Cardiac fibroblast (primary cell): ENCODE measurements around the gene GRIN2D.
"Not testable (repeated sequence)": the region's sequence is repeated elsewhere in the genome, so short reads cannot be mapped to it uniquely, and the experiment has no call there.

Experiments used
- DNase-seq, 2 donors: peaks; one replicate each; pipeline versions ENCODE4 v3.0.0 to v3.0.0-alpha.2; 2010; ENCODE audit warnings: low read depth in 2 of 2
- H3K4me3 ChIP-seq, 2 donors: replicated peaks in 1 of 2; 1 replicate in 1 of 2; 2 replicates in 1 of 2; pipeline ENCODE4 v1.5.1; 2011; ENCODE audit warnings: low read depth in 2 of 2, low read length in 2 of 2, mild to moderate bottlenecking in 2 of 2, moderate library complexity in 1 of 2
- CTCF ChIP-seq: IDR thresholded peaks from one replicate; pipeline ENCODE4 v1.5.1; 2011; ENCODE audit warnings: low read depth, mild to moderate bottlenecking, low read length, inconsistent platforms

Gene GRIN2D

GRCh38 chr19:48368936-48369335 lies 24.5 kb upstream of the GRIN2D start:
- no peak overlapping the region for H3K4me3 ChIP-seq
- DNase-seq, result no peak
- TF ChIP-seq CTCF, result no peak

- TF ChIP-seq CTCF, result no peak
- no peak for DNase-seq
- no peak overlapping the region for H3K4me3 ChIP-seq
Observed at GRCh38 chr19:48370955-48371354, 22.5 kb upstream of the GRIN2D start.

- no peak for DNase-seq
- no peak overlapping the region for H3K4me3 ChIP-seq
- TF ChIP-seq CTCF, result no peak
Observed at GRCh38 chr19:48371367-48371766, 22.1 kb upstream of the GRIN2D start.

- H3K4me3 ChIP-seq, DNase-seq: not testable (repeated sequence)
Observed at GRCh38 chr19:48371771-48372170, 21.7 kb upstream of the GRIN2D start.

GRCh38 chr19:48372904-48373303 lies 20.6 kb upstream of the GRIN2D start:
- no peak overlapping the region for H3K4me3 ChIP-seq
- no peak for TF ChIP-seq CTCF

GRCh38 chr19:48373567-48373966 lies 19.9 kb upstream of the GRIN2D start:
- TF ChIP-seq CTCF, result no peak
- H3K4me3 ChIP-seq, result no peak overlapping the region

More at GRCh38 chr19:48372904-48373303, 20.6 kb upstream of the GRIN2D start:
- DNase-seq, result no peak

GRCh38 chr19:48378194-48378570 lies 15.3 kb upstream of the GRIN2D start:
- no peak for DNase-seq
- TF ChIP-seq CTCF, result no peak
- H3K4me3 ChIP-seq, result no peak overlapping the region

More at GRCh38 chr19:48373567-48373966, 19.9 kb upstream of the GRIN2D start:
- DNase-seq, result no peak
